Islet precursor cell (in vitro differentiated cells): ENCODE results near the gene CYP4Z1.
A peak's percentile ranks its signal among the peaks of the same experiment; 100 is the strongest.
"Not testable (repeated sequence)": the region's sequence is repeated elsewhere in the genome, so short reads cannot be mapped to it uniquely, and the experiment has no call there.

ENCODE experiments used
- DNase-seq: peaks from one replicate; pipeline ENCODE4 v3.0.0-alpha.2; 2018

Gene CYP4Z1

DNA sequence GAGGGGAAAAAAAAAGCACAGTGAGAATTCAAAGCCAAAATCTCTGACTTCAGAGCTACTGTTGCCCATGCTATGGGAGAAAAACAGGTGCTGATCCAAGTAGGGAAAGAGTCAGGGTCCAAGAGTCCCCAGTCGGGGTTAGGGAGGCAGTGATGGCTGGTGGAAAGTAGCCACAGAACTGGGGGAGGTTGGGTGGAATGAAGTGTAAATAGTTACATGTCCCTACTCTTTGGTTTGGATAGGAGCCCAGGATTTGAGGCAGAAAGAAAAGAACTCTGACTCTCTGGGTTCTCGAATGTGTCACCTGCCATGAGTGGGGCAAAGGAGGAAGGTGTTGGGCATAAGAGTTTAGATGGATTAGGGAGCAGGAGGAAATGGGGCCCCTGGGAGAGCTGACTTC lies 61.8 kb downstream of the CYP4Z1 start:
- not testable (repeated sequence) for DNase-seq

GRCh38 chr1:47129489-47130230 lies 62.6 kb downstream of the CYP4Z1 start:
- DNase-seq = not testable (repeated sequence)

DNA sequence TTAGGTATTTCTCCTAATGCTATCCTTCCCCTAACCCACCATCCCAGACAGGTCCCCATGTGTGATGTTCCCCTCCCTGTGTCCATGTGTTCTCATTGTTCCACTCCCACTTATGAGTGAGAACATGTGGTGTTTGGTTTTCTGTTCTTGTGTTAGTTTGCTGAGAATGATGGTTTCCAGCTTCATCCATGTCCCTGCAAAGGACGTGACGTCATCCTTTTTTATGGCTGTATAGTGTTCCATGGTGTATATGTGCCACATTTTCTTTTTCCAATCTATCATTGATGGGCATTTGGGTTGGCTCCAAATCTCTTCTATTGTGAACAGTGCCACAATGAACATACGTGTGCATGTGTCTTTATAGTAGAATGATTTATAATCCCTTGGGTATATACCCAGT lies 65.6 kb downstream of the CYP4Z1 start:
- not testable (repeated sequence) for DNase-seq

DNA sequence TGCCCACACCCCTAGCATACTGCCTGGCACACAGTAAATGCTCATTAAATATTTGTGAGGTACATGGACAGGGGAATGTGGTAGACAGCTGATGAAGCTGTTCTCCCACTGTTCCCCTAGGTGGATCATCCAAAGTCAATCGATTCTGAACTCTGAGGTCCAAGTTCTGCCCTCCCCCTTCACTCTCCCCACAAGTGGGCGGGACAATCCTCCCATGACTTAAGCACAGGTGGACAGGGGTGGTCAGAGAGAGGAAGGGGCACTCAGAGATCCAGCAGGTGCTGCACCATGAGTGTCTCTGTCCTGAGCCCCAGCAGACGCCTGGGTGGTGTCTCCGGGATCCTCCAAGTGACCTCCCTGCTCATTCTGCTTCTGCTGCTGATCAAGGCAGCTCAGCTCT lies 70.2 kb downstream of the CYP4Z1 start, which contains the start of gene CYP4A22:
TSS of gene CYP4A22 (plus strand) at position 244 of the 400 bp plus-strand sequence. CDS start at position 289, 45 bp downstream.
- no peak for DNase-seq

- DNase-seq = no peak
Observed at GRCh38 chr1:47137925-47138615, 71.0 kb downstream of the CYP4Z1 start.

- DNase-seq = not testable (repeated sequence)
Observed at GRCh38 chr1:47140358-47140757, 73.3 kb downstream of the CYP4Z1 start.

GRCh38 chr1:47143654-47144053 lies 76.6 kb downstream of the CYP4Z1 start:
- DNase-seq = peak; percentile 73

GRCh38 chr1:47146495-47146894 lies 79.5 kb downstream of the CYP4Z1 start:
- not testable (repeated sequence) for DNase-seq

- DNase-seq = no peak
Observed at GRCh38 chr1:47147047-47147785, 80.2 kb downstream of the CYP4Z1 start.

GRCh38 chr1:47149162-47149561 lies 82.1 kb downstream of the CYP4Z1 start:
- DNase-seq = not testable (repeated sequence)

DNA sequence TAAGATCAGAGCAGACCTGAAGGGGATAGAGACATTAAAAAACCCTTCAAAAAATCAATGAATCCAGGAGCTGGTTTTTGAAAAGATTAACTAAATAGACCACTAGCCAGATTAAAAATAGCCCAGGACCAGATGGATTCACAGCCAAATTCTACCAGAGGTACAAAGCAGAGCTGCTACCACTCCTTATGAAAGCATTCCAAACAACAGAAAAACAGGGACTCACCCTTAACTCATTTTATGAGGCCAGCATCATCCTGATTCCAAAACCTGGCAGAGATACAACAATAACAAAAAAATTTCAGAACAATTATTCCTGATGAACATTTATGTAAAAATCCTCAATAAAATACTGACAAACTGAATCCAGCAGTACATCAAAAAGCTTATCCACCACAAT lies 89.4 kb downstream of the CYP4Z1 start:
- not testable (repeated sequence) for DNase-seq

DNA sequence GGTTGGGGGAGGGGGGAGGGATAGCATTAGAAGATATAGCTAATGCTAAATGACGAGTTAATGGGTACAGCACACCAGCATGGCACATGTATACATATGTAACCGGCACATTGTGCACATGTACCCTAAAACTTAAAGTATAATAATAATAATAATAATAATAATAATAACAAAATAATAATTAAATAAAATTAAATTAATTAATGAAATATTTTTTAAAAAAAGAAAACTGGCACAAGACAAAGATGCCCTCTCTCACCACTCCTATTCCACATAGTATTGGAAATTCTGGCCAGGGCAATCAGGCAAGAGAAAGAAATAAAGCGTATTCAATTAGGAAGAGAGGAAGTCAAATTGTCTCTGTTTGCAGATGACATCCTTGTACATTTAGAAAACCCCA lies 90.9 kb downstream of the CYP4Z1 start:
- DNase-seq = not testable (repeated sequence)

GRCh38 chr1:47160716-47161115 lies 93.7 kb downstream of the CYP4Z1 start:
- no peak for DNase-seq

DNA sequence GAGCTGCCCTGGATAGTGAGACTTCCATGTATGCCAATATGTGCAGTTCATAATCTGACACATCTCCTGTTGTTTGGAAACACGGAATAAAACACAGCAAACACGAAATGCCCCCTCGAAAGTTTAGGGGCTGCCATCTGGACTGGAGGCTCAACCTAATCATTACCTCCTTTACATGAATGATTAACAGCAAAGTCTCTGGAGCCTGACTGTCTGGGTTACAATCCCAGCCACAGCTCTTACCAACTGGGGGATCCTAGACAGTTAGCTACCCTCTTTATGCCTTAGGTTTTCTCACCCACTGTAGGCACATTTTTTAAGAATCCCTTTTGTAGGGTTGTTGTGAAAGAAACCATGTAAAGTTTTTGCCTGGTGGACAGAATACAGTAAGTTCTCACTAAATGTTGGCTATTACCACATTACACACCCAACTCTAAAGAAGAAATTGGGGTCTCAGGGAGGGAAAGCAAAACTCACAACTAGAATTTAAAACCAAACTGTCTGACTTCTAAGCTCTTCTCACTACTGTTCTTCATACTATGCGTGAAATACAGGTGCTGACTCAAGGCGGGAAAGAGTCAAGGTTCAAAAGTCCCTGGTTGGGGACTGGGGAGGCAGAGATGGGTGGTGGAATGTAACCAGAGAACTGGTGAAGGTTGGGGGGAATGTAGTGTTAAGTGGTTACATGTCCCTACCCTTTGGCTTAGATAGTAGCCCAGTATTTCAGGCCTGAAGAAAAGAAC lies 94.4 kb downstream of the CYP4Z1 start:
- no peak for DNase-seq

GRCh38 chr1:47164552-47164951 lies 97.5 kb downstream of the CYP4Z1 start:
- DNase-seq = no peak
